HEK293 (cell line): ENCODE results near the gene ZNF576.
"Not testable (repeated sequence)": the region's sequence is repeated elsewhere in the genome, so short reads cannot be mapped to it uniquely, and the experiment has no call there.

Experiments used
- CTCF ChIA-PET: fragments of 350-600 bp; formaldehyde crosslinking; extraction: SDS; loops from one replicate; lab custom pipeline; 2021; ENCODE audit warnings: antibody characterized with exemption; lab: Yijun Ruan, JAX
- POLR2A ChIA-PET: fragments of 300-600 bp; formaldehyde crosslinking; extraction: SDS; loops from one replicate; lab custom pipeline; 2020; ENCODE audit warnings: antibody characterized with exemption, inconsistent platforms; lab: Yijun Ruan, JAX
- H3K27ac ChIP-seq: fragments of 200-500 bp; sonication (Bioruptor generic); 2 replicates; pipeline ENCODE4 v1.5.1; 2014; ENCODE audit warnings: low read depth, low read length, control low read depth, inconsistent platforms; ENCODE audit errors: extremely low read depth
- H3K36me3 ChIP-seq, 2 experiments: fragments of 200-500 bp in 1 of 2; sonication (Bioruptor generic) in 1 of 2; 1 replicate in 1 of 2; 2 replicates in 1 of 2; pipeline ENCODE4 v1.5.1; 2014 to 2017; ENCODE audit warnings: inconsistent platforms in 2 of 2, low read length in 2 of 2; ENCODE audit not compliant: control insufficient read depth in 2 of 2, insufficient read depth in 1 of 2
- H3K4me1 ChIP-seq: fragments of 200-500 bp; sonication (Bioruptor generic); 2 replicates; pipeline ENCODE4 v1.5.1; 2014; ENCODE audit warnings: mild to moderate bottlenecking, low read length, inconsistent platforms; ENCODE audit not compliant: control insufficient read depth, insufficient read depth
- H3K4me3 ChIP-seq: 2 replicates; pipeline ENCODE4 v1.5.1; 2011; ENCODE audit warnings: low read depth, mild to moderate bottlenecking, control low read depth, low read length, moderate library complexity
- H3K9me3 ChIP-seq: fragments of 200-500 bp; sonication (Bioruptor generic); 2 replicates; pipeline ENCODE4 v1.5.1; 2014; ENCODE audit warnings: low read depth, low read length, inconsistent platforms; ENCODE audit not compliant: control insufficient read depth, insufficient read depth
- BCL11B ChIP-seq: fragments of 450-650 bp; formaldehyde crosslinking; IDR thresholded peaks from 2 replicates; pipeline ENCODE4 v1.5.1; 2016; ENCODE audit warnings: low read depth, missing biosample characterization, missing genetic modification characterization
- KLF16 ChIP-seq: fragments of 450-650 bp; formaldehyde crosslinking; IDR thresholded peaks from 2 replicates; pipeline ENCODE4 v1.5.1; 2017; ENCODE audit warnings: missing biosample characterization, missing genetic modification characterization
- PRDM10 ChIP-seq: fragments of 450-650 bp; formaldehyde crosslinking; IDR thresholded peaks from 2 replicates; pipeline ENCODE4 v1.5.1; 2016; ENCODE audit warnings: missing biosample characterization, missing genetic modification characterization
- SCRT1 ChIP-seq: fragments of 450-650 bp; formaldehyde crosslinking; IDR thresholded peaks from 2 replicates; pipeline ENCODE4 v1.5.1; 2016; ENCODE audit warnings: missing biosample characterization, missing genetic modification characterization, borderline replicate concordance
- SP2 ChIP-seq: fragments of 450-650 bp; formaldehyde crosslinking; IDR thresholded peaks from 2 replicates; pipeline ENCODE4 v1.5.1; 2016; ENCODE audit warnings: missing biosample characterization, missing genetic modification characterization
- ZBTB20 ChIP-seq: fragments of 450-650 bp; formaldehyde crosslinking; IDR thresholded peaks from 2 replicates; pipeline ENCODE4 v1.5.1; 2016; ENCODE audit warnings: missing biosample characterization, missing genetic modification characterization
- ZBTB21 ChIP-seq: fragments of 450-650 bp; formaldehyde crosslinking; IDR thresholded peaks from 2 replicates; pipeline ENCODE4 v1.5.1; 2017; ENCODE audit warnings: missing biosample characterization, missing genetic modification characterization
- ZFHX2 ChIP-seq: fragments of 450-650 bp; formaldehyde crosslinking; conservative IDR thresholded peaks from 2 replicates; pipeline ENCODE4 v1.5.1; 2016; ENCODE audit warnings: missing biosample characterization, missing genetic modification characterization
- ZFP37 ChIP-seq: fragments of 450-650 bp; formaldehyde crosslinking; IDR thresholded peaks from 2 replicates; pipeline ENCODE4 v1.5.1; 2016; ENCODE audit warnings: missing biosample characterization, missing genetic modification characterization
- ZNF146 ChIP-seq: fragments of 450-650 bp; formaldehyde crosslinking; IDR thresholded peaks from 2 replicates; pipeline ENCODE4 v1.5.1; 2016; ENCODE audit warnings: missing biosample characterization, missing genetic modification characterization
- ZNF18 ChIP-seq: fragments of 450-650 bp; formaldehyde crosslinking; IDR thresholded peaks from 2 replicates; pipeline ENCODE4 v1.5.1; 2016; ENCODE audit warnings: missing biosample characterization, missing genetic modification characterization
- ZNF2 ChIP-seq: fragments of 450-650 bp; formaldehyde crosslinking; IDR thresholded peaks from 2 replicates; pipeline ENCODE4 v1.5.1; 2016; ENCODE audit warnings: missing biosample characterization, missing genetic modification characterization
- ZNF449 ChIP-seq: fragments of 450-650 bp; formaldehyde crosslinking; IDR thresholded peaks from 2 replicates; pipeline ENCODE4 v1.5.1; 2017; ENCODE audit warnings: missing biosample characterization, mild to moderate bottlenecking, missing genetic modification characterization, moderate library complexity
- ZNF518A ChIP-seq: fragments of 450-650 bp; formaldehyde crosslinking; conservative IDR thresholded peaks from 2 replicates; pipeline ENCODE4 v1.5.1; 2016; ENCODE audit warnings: low read depth, missing biosample characterization, missing genetic modification characterization
- ZNF626 ChIP-seq: fragments of 450-650 bp; sonication (Bioruptor Pico); formaldehyde crosslinking; IDR thresholded peaks from 2 replicates; pipeline ENCODE4 v1.5.1; 2018; ENCODE audit warnings: missing biosample characterization, missing genetic modification characterization, inconsistent platforms
- ZNF692 ChIP-seq: fragments of 450-650 bp; formaldehyde crosslinking; IDR thresholded peaks from 2 replicates; pipeline ENCODE4 v1.5.1; 2016; ENCODE audit warnings: missing biosample characterization, missing genetic modification characterization

The ZNF576 gene

GRCh38 chr19:43634872-43635560, 38.6 kb downstream of the ZNF576 start (continued):
- TF ChIP-seq SCRT1 (tag by site-specific recombination) (no peak), ZFP37 (tag by site-specific recombination) (no peak), ZNF692 (tag by site-specific recombination) (no peak), ZBTB20 (tag by site-specific recombination) (peak; percentile 33; the same call in 1 of the 2 replicates), ZNF146 (tag by site-specific recombination) (no peak), ZNF449 (tag by site-specific recombination) (no peak), ZNF626 (tag by site-specific recombination) (no peak), KLF16 (tag by site-specific recombination) (no peak), ZNF18 (tag by site-specific recombination) (no peak)

GRCh38 chr19:43635561-43635940, 39.2 kb downstream of the ZNF576 start:
- H3K36me3 ChIP-seq, CTCF ChIA-PET, H3K27ac ChIP-seq, H3K4me3 ChIP-seq, H3K9me3 ChIP-seq: not testable (repeated sequence)
- POLR2A ChIA-PET: interaction anchor here (1.5 kb wide), 1 partner anchor 33 kb away, joined by 4 read pairs; no protein-coding TSS in a partner anchor
- peaks cover 17% of the 10 kb centered on the region for H3K4me1 ChIP-seq

GRCh38 chr19:43636121-43636683, 39.8 kb downstream of the ZNF576 start:
- Histone ChIP-seq H3K27ac (no peak overlapping the region), H3K36me3 (peaks cover 0 to 9% of the 10 kb centered on the region in 2 experiments; a peak in 1 of 3 replicates), H3K9me3 (no peaks in the 10 kb centered on the region), H3K4me1 (peaks cover 17% of the 10 kb centered on the region), H3K4me3 (no peak overlapping the region)
- ChIA-PET POLR2A (interaction anchor here (1.5 kb wide), 1 partner anchor 32 kb away, joined by 4 read pairs; no protein-coding TSS in a partner anchor), CTCF (interaction anchor here (0.6 kb wide), 1 partner anchor 13 kb away, joined by 3 read pairs; no protein-coding TSS in a partner anchor)
- peak; percentile 65 for TF ChIP-seq ZFHX2 (tag by site-specific recombination)
- no peak for TF ChIP-seq ZBTB21
- no peak for TF ChIP-seq BCL11B (tag by site-specific recombination)
- no peak for TF ChIP-seq ZNF2 (tag by site-specific recombination)
- TF ChIP-seq PRDM10: peak; percentile 60; the same call in 1 of the 2 replicates
- TF ChIP-seq ZNF518A (tag by site-specific recombination): no peak
- no peak for TF ChIP-seq SP2 (tag by site-specific recombination)
